ENCODE data around the gene KHK.
A peak's percentile ranks its signal among the peaks of the same experiment; 100 is the strongest.

The KHK gene

DNA sequence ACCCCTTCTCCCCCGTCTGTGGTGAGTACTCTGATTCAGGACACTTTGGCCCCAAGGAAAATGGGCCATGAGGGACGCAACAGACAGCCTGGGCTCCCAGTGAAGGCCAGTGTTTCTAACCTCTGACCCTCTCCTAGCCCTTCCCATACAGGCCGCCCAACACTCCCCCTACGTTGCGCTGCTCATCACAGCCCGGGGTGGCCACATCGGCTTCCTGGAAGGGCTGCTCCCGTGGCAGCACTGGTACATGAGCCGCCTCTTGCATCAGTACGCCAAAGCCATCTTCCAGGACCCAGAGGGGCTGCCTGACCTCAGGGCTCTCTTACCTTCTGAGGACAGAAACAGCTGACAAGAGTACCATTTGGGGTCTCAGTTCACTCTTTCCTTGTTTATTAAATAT is 43.8 kb downstream of the KHK start:
- H3K79me2 ChIP-seq (ENCODE audit: control insufficient read depth, low read length) = peaks cover 22% of the 10 kb centered on the region
- no peak overlapping the region for H3K4me2 ChIP-seq (ENCODE audit: low read length)
- no peaks in the 10 kb centered on the region for H3F3A ChIP-seq (ENCODE audit: control insufficient read depth, insufficient read depth)
- TF ChIP-seq, protein P1, sequence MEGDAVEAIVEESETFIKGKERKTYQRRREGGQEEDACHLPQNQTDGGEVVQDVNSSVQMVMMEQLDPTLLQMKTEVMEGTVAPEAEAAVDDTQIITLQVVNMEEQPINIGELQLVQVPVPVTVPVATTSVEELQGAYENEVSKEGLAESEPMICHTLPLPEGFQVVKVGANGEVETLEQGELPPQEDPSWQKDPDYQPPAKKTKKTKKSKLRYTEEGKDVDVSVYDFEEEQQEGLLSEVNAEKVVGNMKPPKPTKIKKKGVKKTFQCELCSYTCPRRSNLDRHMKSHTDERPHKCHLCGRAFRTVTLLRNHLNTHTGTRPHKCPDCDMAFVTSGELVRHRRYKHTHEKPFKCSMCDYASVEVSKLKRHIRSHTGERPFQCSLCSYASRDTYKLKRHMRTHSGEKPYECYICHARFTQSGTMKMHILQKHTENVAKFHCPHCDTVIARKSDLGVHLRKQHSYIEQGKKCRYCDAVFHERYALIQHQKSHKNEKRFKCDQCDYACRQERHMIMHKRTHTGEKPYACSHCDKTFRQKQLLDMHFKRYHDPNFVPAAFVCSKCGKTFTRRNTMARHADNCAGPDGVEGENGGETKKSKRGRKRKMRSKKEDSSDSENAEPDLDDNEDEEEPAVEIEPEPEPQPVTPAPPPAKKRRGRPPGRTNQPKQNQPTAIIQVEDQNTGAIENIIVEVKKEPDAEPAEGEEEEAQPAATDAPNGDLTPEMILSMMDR (IDR thresholded peaks at IDR 0.05; ENCODE audit: low read depth, low read length, poor library complexity, severe bottlenecking) = no peak
- TF ChIP-seq EZH2phosphoT487 (IDR thresholded peaks at IDR 0.05; ENCODE audit: borderline replicate concordance, low read length) = no peak
- H3K4me1 ChIP-seq (ENCODE audit: control insufficient read depth, low read length) = peaks cover 17% of the 10 kb centered on the region
- H3K9me3 ChIP-seq (ENCODE audit: control insufficient read depth, insufficient read depth, low read length) = no peaks in the 10 kb centered on the region
- H3K4me3 ChIP-seq (ENCODE audit: low read length) = no peak overlapping the region
- H4K20me1 ChIP-seq (ENCODE audit: control insufficient read depth, insufficient read depth, low read depth, low read length) = no peaks in the 10 kb centered on the region; the same call in 1 of the 2 replicates
- no peaks in the 10 kb centered on the region for H3K9me2 ChIP-seq (replicated peaks; ENCODE audit: control insufficient read depth, low read length)
- H3K27me3 ChIP-seq (ENCODE audit: control insufficient read depth, low read length) = no peaks in the 10 kb centered on the region
- peaks cover 48% of the 10 kb centered on the region for H3K36me3 ChIP-seq (ENCODE audit: control insufficient read depth, low read length)
- no peak overlapping the region for H3K27ac ChIP-seq (ENCODE audit: low read depth, low read length)

DNA sequence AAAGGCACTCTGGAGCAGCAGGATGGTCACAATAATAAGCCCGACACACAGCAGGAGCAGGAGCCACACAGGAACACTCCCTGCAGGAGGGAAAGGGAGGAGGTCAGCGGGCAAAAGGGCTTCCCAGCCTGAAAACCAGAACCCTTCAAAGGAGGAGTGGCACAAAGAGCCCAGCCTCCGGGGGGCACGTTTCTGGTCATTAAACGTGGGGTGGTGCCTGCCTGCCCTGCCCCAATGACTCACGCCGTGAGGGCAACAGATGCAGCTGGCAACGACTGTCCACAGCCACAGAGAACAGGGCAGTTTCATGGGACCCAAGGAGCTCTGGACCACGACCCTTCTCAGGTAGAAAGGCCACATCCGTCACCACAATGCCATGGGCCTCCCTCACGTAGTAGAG is 44.9 kb downstream of the KHK start:
- Histone ChIP-seq H3K4me3 (ENCODE audit: low read length) (no peak overlapping the region), H3K4me2 (ENCODE audit: low read length) (no peak overlapping the region), H3K36me3 (ENCODE audit: control insufficient read depth, low read length) (peaks cover 48% of the 10 kb centered on the region), H3F3A (ENCODE audit: control insufficient read depth, insufficient read depth) (no peaks in the 10 kb centered on the region), H3K27ac (ENCODE audit: low read depth, low read length) (no peak overlapping the region), H3K27me3 (ENCODE audit: control insufficient read depth, low read length) (no peaks in the 10 kb centered on the region), H4K20me1 (ENCODE audit: control insufficient read depth, insufficient read depth, low read depth, low read length) (no peaks in the 10 kb centered on the region; the same call in 1 of the 2 replicates), H3K9me3 (ENCODE audit: control insufficient read depth, insufficient read depth, low read length) (no peaks in the 10 kb centered on the region), H3K9me2 (replicated peaks; ENCODE audit: control insufficient read depth, low read length) (no peaks in the 10 kb centered on the region), H3K79me2 (ENCODE audit: control insufficient read depth, low read length) (peaks cover 22% of the 10 kb centered on the region), H3K4me1 (ENCODE audit: control insufficient read depth, low read length) (peaks cover 17% of the 10 kb centered on the region)
- TF ChIP-seq EZH2phosphoT487 (IDR thresholded peaks at IDR 0.05; ENCODE audit: borderline replicate concordance, low read length) = no peak
- TF ChIP-seq, protein P1 (IDR thresholded peaks at IDR 0.05; ENCODE audit: low read depth, low read length, poor library complexity, severe bottlenecking) = no peak

DNA sequence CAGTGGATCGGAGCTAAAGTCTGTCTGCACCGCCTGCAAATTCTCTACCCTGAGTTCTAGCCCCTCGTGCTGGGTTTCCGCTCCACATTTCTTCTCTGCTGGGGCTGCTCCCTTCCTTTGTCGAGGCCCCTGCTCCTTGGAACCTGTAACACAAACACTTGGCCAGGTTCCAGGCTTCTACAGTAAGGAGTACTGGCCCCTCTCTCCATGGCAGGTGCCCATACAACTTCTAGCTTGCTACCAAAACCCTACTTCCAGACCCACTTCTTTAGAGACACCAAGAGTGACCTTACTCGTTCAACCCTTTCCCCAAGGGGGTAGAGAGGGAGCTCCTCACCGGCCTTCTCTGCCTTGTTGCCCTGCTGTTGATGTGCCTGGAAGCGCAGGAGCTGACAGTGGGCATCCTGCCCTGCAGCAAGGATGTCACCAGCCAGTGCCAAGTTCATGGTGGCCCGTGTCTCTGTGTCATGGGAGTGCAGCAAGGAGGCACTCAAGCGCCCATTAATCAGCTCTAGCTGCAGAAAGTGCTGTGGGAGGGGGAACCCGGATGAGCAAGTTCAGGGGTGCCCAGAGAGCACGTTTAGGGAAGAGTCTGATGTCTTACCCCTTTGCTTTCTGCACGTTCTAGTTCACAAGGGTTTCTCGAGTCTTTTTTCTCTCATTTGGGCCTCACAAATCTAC is 46.8 kb downstream of the KHK start:
- no peak overlapping the region for H3K27ac ChIP-seq (ENCODE audit: low read depth, low read length)

More for the DNA sequence above, 46.8 kb downstream of the KHK start:
- TF ChIP-seq, protein P1 (IDR thresholded peaks at IDR 0.05; ENCODE audit: low read depth, low read length, poor library complexity, severe bottlenecking) = no peak
- TF ChIP-seq EZH2phosphoT487 (IDR thresholded peaks at IDR 0.05; ENCODE audit: borderline replicate concordance, low read length) = no peak
- H3K36me3 ChIP-seq (ENCODE audit: control insufficient read depth, low read length) = peaks cover 48% of the 10 kb centered on the region
- peak overlapping the region; percentile 97 for H3K4me3 ChIP-seq (ENCODE audit: low read length)
- H3K79me2 ChIP-seq (ENCODE audit: control insufficient read depth, low read length) = peaks cover 22% of the 10 kb centered on the region
- H3K9me2 ChIP-seq (replicated peaks; ENCODE audit: control insufficient read depth, low read length) = no peaks in the 10 kb centered on the region
- H3F3A ChIP-seq (ENCODE audit: control insufficient read depth, insufficient read depth) = no peaks in the 10 kb centered on the region
- no peaks in the 10 kb centered on the region for H3K27me3 ChIP-seq (ENCODE audit: control insufficient read depth, low read length)
- H3K9me3 ChIP-seq (ENCODE audit: control insufficient read depth, insufficient read depth, low read length) = no peaks in the 10 kb centered on the region
- H3K4me2 ChIP-seq (ENCODE audit: low read length) = peak overlapping the region; percentile 75
- H4K20me1 ChIP-seq (ENCODE audit: control insufficient read depth, insufficient read depth, low read depth, low read length) = no peaks in the 10 kb centered on the region; the same call in 1 of the 2 replicates
- peaks cover 17% of the 10 kb centered on the region for H3K4me1 ChIP-seq (ENCODE audit: control insufficient read depth, low read length)

Measured in DOHH2 (cell line).